Right kidney (tissue), 1 donor: ENCODE measurements around the gene ITGB3.
A peak's percentile ranks its signal among the peaks of the same experiment; 100 is the strongest.
"Not testable (repeated sequence)": the region's sequence is repeated elsewhere in the genome, so short reads cannot be mapped to it uniquely, and the experiment has no call there.

Source experiments
- DNase-seq: peaks from one replicate; pipeline ENCODE4 v3.0.0-alpha.2; 2016

ITGB3 gene

DNA sequence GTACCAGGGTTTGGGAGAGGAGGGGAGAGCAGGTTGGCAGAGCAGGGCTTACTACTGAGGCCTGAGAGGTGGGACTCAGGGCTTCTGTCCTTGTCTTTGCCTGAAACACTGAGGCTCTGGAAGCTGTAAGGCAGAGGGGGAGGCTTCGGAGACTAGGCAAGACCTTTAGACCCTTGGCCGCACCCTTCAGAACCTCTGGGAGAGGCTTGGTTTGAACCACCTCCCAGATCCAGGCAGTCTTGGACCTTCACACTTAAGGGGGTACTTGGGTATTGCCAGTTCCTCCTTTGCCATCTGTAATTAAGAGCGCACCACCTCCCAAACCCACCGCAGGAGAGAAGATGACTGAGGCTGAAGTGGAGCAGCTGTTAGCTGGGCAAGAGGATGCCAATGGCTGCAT is 31.6 kb upstream of the ITGB3 start:
- DNase-seq: no peak

DNA sequence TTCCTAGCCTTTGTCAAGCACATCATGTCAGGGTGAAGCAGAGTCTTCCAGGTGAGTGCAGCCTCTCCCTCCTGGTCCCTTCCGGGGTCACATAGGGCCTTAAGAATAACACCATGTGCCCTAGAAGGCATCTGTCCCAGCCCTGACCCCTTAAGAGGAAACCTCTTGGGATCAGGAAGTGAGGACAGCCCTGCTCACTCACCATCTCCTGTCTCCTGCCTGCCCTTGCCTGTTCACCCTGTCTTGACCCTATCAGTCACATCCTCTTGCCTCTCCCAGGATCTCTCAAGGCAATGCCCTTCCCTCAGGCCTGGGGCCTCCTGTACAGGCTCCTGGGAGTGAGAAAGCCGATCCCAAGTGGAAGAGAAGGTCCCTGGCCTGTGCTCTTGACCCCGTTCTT is 30.6 kb upstream of the ITGB3 start:
- DNase-seq: no peak

DNA sequence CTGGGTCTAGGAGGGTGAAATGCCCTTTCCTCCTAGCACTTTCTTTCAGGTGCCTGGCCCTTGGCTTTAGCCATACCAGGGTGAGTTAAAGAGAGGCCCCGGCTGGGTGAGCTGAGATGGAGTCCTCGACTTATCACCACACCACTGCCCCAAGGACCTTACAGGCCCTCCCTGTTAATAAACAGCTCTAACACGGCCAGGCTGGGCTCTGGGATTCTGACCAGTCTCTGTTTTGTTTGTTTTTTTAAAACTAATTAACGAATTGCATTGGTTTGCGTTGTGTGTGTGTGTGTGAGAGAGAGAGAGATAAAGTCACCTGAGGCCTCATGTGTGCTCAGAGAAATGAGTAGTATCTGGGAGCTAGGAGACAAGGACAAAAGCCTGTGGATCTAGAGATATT is 30.2 kb upstream of the ITGB3 start:
- no peak for DNase-seq

DNA sequence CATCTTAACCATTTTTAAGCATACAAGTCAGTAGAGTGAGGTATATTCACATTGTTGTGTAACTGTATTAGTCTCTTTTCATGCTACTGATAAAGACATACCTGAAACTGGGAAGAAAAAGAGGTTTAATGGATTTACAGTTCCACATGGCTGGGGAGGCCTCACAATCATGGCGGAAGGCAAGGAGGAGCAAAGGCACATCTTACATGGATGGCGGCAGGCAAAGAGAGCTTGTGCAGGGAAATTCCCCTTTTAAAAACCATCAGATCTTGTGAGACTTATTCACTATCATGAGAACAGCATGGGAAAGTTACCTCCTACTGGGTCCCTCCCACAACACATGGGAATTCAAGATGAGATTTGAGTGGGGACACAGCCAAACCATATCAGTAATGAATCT is 29.6 kb upstream of the ITGB3 start:
- not testable (repeated sequence) for DNase-seq

DNA sequence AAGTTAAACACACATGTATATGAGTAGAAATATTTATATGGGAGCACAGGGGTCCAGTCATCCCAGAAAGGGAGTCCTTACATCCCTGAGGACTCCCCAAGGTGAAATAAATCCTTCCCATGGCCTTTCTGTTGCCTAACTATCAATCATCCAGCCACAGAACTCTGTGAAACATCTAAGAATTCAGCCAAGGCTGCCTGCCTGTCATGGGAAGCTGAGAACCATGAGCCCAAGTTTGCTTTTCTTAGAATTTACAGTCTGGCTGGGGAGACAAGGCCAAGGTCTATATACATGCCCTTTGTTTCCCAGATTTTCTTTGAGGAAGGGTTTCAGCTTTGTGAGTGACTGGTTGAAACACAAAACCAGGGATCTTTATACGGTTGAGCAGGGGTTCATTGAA is 28.7 kb upstream of the ITGB3 start:
- no peak for DNase-seq

DNA sequence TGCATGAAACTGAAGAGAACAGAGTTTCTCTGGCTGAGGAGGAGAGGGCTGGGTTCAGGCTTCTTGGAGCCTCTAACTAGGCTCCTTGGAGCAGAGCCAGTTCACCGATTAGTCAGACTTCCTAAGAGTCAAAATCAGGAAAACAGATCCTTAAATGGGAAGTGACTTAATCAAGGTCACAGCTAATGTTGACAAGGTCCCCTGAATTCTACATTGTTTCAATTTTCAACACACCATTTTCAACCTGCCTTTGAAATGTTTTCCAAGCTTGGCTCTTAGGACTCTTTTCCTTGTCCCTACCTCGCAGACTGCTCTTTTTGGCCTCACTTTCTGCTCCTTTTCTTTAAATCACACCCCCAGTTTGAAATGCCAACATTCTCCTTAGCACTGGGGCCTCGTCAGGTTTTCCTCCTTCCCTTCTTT is 28.2 kb upstream of the ITGB3 start:
- no peak for DNase-seq

DNA sequence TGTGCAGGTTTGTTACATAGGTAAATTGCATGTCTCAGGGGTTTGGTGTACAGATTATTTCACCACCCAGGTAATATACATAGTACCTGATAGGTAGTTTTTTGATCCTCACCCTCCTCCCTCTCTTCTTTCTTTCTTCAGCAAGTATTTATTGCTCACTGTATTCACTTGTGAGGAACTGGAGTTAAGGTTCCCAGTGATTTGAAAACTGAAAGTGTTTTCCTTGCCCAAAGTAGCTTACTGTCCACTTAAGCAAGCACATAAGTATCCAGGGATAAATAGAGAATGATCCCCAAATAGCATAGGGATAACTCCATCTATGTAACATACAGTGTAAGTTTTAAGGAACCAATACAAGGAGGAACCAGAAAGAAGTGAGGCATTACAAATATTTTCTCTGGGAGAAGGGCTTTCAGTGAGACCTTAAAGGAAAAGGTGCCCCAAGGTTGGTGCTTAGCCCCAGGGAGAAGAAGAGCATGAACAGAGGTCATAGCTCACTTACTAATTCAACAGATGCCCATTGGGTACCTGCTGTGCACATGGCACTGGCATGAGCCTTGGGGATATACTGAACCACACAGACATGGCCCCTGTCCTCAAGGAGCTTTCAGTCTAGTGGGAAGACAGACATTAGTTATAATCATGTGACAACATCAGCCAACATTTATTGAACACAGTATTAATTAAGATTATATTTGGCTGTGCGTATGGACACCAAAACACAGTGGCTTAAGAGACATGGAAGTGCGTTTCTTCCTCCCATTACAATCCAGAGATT is 27.5 kb upstream of the ITGB3 start:
- no peak for DNase-seq

DNA sequence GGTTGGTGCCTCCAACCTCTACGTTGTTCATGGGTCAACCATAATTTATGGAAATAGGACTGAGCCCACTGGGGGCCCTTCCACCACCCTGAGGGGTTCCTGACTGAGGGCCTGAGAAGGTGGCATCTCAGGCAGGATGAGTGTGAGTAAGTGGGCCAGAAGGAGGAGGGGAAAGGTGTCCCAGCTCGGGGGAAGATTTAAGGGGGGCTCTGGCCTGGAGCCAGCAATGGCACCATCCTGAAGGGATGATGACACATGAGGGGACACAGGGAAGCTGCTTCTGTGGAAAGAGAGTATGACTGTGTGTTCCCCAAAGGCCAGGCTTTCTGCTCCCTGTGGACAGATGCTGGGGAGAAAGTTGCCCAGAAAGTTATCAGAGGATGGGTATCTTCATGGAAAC is 25.8 kb upstream of the ITGB3 start:
- DNase-seq: no peak

DNA sequence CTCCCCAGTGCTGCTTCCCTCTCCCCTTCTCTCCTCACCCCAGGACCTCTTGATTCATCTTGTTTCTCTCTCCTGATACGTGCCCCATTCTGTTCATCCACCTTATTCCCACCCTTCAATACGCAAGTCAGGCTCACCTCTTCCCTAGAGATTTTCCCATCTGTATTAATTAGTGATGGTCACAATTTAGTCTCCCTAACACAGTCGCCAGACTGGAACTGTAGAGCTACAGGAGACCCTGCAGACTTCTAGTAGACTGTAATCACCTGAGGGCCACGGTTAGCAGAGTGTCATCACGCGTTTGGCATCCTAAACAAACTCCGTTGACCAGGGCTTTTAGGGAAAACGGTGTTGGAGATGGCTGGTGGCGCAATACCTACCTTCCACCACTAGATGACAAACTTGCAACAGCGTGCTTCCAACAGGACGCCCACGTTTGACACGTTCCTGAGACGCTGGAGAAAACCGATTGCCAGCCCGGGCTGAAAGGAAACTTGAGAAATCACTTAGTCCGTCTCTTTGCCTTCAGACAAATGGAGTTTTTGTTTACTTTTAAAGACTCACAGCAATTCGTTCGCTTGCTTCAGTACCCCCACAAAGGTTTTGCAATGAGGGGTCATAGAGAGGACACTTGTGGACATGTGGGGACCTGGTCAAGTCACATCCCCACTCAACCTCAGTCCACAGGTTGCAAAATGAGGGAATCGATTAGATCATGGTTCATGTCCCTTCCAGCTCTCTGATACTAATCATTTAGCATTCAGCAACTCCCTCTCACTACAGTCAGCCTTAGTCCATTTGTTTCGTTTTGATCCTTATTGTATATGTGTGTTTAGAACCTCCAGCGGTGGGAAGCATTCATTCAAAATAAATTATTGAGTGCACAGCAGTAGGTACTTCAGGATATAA is 23.8 kb upstream of the ITGB3 start:
- DNase-seq: peak; percentile 61

DNA sequence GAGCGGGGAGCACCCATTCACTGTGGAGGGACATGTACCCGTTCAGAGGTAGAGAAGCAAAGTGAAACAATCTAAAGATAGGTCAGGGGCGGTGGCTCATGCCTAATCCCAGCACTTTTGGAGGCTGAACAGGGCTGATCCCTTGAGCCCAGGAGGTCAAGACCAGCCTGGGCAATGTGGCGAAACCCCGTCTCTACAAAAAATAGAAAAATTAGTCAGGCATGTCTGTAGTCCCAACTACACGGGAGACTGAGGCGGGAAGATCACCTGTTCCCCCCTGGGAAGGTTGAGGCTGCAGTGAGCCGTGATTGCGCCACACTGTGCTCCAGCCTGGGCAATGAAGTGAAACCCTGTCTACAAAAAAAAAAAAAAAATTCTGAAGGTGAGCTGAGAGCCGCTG is 22.8 kb upstream of the ITGB3 start:
- no peak for DNase-seq

DNA sequence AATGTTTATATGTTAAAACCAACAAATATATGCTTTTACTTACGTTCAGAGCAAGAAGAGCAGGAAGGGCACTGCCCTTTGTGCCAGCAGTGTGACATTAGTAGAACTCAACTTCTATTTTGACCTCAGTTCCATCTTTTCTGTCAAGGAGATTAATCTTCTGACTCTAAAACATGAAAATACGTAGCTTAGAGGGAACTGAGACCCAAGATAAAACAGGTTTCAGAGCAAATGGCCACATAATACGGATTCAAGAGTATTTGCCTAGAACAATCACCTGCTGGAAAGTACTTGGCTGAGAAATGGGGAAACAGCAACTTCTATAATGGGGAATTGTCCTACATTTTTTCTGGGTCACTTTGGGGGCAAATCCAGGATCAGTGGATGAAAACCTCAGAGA is 22.3 kb upstream of the ITGB3 start:
- DNase-seq: no peak

DNA sequence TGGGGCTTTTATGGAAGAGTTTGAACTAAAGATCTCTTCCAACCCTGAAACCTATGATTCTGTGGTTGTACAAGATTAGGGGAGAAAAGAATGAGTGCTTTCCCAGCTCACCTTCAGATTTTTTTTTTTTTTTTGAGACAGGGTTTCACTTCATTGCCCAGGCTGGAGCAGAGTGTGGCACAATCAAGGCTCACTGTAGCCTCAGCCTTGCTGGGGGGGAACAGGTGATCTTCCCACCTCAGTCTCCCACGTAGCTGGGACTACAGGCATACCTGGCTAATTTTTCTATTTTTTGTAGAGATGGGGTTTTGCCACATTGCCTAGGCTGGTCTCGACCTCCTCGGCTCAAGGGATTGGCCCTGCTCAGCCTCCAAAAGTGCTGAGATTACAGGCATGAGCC is 21.8 kb upstream of the ITGB3 start:
- no peak for DNase-seq

DNA sequence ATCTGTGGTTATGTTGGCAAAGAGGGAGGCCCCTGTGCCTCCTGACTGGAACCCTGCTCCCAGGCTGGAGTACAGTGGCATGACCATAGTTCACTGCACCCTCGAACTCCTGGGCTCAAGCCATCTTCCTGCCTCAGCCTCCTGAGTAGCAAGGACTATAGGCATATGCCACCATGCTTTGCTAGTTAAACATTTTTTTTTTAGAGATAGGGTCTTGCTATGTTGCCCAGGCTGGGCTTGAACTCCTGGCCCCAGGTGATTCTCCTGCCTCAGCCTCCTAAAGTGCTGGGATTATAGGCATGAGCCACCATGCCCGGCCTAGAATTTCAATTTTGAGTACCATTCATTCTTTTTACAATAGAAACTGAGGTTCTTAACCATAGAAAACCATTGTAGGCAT is 21.2 kb upstream of the ITGB3 start:
- DNase-seq: no peak

DNA sequence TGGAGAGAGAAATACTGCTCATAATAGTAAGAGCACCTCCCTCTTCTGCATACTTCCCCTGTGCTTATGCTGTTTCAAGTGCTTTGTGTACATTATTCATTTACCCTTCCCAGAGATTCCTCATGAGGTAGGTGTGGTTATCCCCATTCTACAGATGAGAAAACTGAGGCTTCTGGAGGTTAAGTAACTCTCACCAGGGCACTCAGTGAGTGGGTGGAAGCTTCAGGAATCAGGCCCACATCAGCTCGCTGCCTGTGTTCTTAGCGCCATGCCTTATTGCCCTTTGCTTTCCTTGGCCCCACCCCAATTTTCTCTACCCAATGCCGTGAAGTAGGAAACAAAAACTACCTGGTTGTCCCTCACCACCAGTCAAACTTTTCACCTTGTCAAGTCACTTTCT is 18.1 kb upstream of the ITGB3 start:
- DNase-seq: no peak

DNA sequence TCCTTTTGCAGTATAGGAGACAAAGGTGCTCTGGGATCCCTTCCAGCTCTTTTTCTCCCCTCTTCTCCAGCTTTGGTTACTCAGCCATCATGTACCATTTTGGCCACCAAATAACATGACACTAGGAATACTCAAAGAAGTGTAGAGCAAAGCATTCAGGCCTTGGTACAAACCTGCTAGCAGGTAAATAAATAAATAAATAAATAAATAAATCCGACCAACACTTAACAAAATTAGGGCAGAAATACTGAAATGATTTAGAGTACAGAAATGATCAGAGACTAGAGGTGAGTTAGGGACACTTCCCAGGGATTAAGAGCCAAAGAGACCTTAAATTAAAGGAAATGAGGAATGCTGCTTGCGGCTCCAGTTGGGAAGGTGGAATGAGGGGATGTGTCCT is 17.7 kb upstream of the ITGB3 start:
- no peak for DNase-seq

DNA sequence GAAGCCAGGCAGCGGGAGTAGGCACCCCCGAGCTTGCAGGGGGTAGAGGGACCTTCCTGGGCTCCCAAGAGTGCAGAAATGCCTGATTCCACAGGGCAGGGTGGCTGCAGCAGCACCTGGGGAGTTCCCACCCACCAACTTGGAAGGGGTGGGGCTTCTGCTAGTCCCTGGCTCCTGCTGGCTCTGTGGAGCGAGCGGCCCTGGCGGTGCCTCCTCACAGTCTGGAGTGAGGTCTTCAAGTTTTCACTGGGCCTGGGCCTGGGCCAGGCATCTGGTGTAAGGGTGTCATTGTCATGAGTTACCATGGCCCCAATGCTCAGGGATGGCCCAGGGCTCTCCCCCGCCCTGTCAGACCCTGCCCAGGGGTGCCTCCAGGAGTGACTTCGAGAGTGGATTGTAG is 15.8 kb upstream of the ITGB3 start:
- DNase-seq: no peak

DNA sequence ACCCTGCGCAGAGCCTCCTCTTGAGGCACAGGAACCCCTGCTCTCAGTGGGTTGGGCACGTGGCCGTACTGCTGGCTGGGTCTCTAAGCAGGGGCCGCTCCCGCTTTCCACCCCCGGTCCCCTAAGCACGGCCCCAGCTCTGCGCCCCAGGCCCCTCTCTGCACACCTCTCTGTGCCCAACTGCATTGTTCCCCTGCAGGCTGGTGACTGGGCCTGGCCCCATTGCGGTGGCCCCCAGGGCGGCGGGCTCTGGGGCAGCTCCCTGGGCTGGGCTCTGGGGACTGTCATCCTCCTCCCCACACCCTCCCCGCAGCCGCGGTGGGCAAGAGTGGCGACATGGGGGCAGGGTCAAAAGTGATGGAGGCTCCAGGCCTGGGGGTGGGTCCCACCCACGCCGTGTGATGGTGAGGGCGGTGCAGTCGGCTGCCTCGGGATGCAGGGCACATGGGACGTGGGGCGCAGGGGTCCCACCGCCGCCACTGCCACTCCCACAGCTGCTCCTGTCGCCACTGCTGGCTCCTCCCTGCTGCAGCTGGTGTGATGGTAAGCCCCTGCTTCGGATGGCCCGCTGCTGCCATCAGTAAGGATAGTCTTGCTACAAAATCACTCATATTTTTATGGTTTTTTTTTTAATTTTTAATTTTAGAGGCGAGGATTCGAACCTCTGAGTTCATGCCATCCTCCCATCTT is 15.2 kb upstream of the ITGB3 start:
- DNase-seq: no peak

DNA sequence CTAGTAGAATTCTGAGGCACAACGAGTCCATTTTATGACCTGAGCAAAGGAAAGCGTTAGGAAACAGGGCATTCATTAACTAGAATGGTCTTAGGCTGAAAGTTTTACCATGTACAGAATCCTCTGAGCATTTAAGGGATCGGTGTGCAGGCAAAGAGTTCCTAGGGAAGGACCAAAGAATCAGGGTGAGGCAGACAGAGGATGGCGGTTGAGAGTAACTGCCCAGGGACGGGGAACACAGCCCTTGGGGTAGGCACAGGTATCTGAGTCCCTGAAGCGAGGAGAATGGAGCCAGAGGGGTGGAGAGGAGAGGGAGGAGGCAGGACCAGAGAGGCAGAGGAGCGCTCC is 14.0 kb upstream of the ITGB3 start:
- DNase-seq: peak; percentile 33

DNA sequence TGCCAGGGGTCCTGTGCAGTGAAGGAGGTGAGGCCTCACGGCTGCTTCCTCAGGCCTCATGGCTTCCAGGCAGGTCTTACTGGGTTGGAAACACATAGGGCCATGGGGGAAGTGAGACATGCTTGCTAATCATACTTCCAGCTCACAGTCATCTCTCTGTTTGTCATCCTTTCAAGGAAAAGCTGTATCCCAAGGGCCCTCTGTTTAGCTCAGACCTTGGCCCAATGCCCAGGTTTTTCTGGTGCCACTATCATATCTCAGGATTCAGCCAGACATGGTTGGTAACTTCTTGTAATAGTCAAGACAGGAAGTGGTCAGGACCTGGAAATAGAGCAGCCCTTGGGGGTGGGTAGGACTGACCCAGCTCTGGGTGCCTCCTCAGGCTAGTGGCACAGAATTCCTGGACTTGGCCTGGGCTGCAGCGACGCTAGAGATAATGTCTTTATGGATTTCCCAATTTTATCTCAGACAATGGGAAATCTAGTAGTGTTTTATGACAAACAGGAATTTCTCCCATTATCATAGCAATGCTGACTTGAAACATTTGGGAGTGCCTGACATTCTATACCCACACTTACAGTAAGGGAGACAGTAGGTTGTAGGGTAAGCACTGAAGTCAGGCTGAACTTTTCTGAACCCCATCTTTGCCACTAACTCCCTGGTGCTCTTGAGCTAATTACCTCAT is 13.5 kb upstream of the ITGB3 start:
- no peak for DNase-seq

DNA sequence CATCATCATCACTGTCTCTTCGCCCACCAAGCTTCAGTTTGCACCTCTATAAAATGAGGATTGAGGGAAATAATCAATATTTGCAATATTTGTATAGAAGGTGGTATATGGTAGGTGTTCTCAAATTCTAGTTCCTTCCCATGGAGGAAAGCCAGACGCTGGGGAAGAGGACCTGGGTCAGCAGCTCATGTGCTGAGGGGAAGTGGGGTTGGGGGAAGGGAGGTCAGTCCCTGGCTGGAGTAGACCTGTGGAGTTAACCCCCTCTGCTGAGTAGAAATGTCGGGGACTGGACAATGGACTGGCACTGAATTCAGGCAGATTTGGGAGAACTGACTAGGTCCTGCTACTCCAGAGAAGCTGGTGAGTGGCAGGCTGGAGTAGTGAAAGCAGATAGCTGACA is 12.8 kb upstream of the ITGB3 start:
- DNase-seq: no peak

DNA sequence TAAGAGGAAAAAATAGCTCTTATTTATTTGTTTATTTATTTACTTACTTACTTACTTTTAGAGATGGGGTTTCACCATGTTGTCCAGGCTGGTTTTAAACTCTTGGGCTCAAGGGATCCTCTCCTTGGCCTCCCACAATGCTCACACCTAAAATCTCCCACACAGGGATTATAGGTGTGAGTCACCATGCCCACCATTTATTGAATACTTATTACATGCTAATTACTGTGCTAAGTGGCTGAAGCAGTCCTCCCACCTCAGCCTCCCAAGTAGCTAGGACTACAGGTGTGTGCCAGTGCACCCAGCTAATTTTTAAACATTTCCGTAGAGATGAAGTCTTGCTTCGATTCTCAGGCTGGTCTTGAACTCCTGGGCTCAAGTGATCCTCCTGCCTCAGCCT is 11.0 kb upstream of the ITGB3 start:
- DNase-seq: no peak

DNA sequence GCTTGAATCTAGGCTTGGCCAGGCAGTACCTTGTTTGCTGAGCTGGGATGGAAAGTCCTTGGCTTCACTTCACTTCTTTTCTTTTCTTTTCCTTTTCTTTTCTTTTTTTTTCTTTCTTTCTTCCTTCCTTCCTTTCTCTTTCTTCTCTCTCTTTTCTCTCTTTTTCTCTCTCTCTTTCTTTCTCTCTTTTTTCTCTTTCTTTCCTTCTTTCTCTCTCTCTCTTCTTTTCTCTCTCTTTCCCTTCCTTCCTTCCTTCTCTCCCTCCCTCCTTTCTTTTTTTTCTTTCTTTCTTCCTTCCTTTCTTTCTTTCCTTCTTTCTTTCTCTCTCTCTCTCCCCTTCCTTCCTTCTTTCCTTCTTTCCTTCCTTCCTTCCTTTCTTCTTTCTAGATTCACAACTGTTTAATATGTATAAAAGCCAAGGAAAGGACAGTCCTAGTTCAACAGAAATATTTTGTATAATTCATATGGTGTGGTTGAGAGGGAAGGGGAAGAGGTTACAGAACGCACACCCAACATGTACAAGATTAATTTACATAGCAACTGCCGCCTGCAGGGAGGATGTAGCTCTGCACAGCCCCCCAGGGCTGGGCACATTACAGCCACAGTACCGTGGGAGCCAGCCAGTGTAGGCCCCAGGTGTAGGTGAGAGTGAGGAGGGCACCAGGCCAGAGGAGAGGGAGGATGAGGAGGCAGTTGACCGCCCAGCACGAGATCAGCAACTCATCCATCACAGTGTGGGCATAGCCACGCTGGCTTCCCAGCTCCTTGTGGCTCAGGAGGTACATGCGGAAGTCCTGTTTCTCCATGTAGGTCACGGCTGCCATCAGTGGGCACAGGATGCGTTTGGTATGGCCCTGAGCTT is 9.7 kb upstream of the ITGB3 start:
- DNase-seq: no peak
